Sciatic nerve (tissue), 2 donors: ENCODE measurements around the gene KCNAB1. TPM values are rescaled to one million over a fixed set of nuclear protein-coding genes. Genes with fewer than 3 reads are reported as not detected.
"Not testable (repeated sequence)": the region's sequence is repeated elsewhere in the genome, so short reads cannot be mapped to it uniquely, and the experiment has no call there.

Source experiments
- ATAC-seq: fragments of 200-7000 bp; cut with Tn5 transposase; one replicate; pipeline ENCODE4 v1.9.1; 2020; ENCODE audit warnings: mild to moderate bottlenecking, moderate library complexity
- DNase-seq: peaks from one replicate; pipeline ENCODE4 v3.0.0-alpha.2; 2020; ENCODE audit warnings: low spot score
- intact Hi-C: fragments of 100-400 bp; cut with DNase I; formaldehyde crosslinking; loops from one replicate; pipeline ENCODE4 v1.14.2; 2022
- total RNA-seq: library from RNA; stranded (reverse); fragmentation: NEBNext Ultra II Directional; extraction: Animal tissue kit (Norgen Biotek cat#: 25700); gene quantifications from one replicate; pipeline ENCODE4 v1.2.1, GENCODE V29; 2021
- donor health status: DM: no; HTN: no; CAD: no.
- donor health status: DM: no; HTN: no; CAD: no.

Gene KCNAB1
- total RNA-seq, 1 donor from 2014 or later = 6.2 TPM

DNA sequence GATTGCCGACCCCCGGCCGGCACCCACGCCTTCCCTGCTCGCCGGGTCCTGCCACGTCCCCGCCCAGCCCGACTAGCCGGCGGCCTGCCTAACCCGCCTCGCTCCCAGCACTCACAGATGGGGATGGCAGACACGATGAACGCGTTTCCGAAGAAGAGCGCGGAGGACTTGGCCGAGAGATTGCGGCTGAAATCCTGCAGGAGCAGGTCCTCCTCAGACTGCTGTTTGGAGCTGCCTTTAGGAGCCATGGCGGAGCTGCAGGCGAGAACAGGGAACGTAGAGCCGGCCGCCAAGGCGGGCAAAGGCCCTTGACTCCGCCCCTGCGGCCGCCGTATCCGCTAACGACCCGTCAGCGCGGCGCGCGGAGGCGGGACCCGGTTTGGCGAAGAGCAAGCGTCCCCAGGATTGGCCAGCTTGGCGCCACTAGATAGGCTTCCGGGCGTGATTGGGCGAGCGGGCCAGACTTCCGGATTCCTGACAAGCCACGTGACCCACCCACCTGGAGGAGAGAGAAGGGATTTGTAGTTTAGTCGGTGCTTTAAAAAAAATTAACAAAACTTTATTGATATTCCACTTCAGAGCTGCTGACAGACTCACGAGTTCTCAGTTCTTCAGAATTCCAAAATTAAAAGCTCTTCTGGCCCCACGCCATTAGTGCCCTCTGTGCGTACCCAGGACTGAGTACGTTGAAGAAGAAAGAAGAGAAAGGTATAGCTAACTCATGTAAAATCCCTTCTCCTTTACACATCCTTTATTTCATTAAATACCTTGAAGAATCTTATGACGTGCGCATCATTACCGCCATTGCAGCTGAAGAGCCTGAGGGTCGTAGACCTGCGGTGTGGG, 434.7 kb downstream of the KCNAB1 start, which contains the start of gene SSR3:
TSS of gene SSR3 (minus strand) at position 276 of the 846 bp plus-strand sequence. CDS start at position 248, 28 bp downstream.
- ATAC-seq (peak; percentile 100), DNase-seq (peak; percentile 100)
- intact Hi-C loops = loop anchor here (10.0 kb wide), 1 partner anchor 580 kb away; no protein-coding TSS in a partner anchor

DNA sequence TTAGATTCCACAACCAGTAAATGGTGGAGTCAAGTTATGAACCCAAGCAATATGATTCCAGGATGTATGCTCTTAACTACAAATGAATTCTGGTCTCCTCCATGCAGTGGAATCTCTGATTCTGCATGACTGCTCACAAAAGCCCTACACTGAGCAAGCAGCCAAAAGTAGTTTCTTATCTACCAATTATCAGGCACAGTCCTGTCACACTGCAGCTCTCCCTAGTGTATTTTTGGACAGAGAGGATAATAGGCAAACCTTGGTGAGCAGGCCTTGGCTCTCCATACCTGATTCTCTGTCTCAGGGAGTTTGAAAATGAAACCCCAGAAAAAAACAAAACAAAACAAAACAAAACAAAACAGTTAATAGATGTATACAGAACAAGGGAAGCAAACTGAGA, 438.0 kb downstream of the KCNAB1 start:
- DNase-seq = no peak
- intact Hi-C loops = loop anchor here (10.0 kb wide), 1 partner anchor 576 kb away; no protein-coding TSS in a partner anchor
- no peak for ATAC-seq

DNA sequence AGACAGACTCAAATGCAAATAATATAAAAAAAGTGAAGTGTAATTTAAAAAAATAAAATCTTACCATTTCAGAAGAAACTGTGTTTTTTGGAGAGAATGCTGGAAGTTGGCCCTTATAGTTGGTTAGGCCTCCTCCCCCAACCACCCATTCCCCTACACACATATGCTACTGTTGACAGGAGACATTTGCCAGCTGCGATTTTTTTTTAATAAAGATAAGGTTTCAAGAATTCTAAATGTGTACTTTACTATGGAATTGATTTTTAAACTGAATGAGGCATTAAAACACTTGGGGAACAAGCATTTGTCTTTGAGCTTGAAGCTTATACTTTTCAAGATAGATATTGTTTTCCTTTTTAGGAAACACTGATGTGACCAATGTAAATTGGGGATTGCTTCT, 438.9 kb downstream of the KCNAB1 start:
- DNase-seq = no peak
- no peak for ATAC-seq
- intact Hi-C loops = loop anchor here (10.0 kb wide), 1 partner anchor 575 kb away; no protein-coding TSS in a partner anchor

DNA sequence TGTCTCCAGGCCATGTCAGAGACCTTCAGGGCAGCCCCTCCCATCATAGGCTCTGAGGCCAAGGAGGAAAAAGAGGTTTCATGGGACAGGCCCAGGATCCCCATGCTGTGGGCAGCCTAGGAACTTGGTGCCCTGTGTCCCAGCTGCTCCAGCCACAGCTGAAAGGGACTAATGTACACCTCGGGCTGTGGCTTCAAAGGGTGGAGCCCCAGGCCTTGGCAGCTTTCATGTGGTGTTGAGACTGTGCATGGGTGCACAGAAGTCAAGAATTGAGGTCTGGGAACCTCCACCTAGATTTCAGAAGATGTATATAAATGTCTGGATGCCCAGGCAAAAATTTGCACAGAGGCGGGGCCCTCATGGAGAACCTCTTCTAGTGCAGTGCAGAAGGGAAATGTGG, 441.2 kb downstream of the KCNAB1 start:
- DNase-seq (no peak), ATAC-seq (no peak)
- intact Hi-C loops = no loop called here

DNA sequence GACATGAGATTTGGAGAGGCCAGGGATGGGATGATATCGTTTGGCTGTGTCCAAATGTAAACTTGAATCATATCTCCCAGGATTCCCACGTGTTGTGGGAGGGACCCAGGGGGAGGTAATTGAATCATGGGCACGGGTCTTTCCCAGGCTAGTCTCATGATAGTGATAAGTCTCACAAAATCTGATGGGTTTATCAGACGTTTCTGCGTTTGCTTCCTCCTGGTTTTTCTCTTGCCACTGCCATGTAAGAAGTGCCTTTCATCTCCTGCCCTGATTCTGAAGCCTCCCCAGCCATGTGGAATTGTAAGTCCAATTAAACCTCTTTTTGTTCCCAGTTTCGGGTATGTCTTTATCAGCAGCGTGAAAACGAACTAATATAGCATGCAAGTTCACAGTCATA, 442.1 kb downstream of the KCNAB1 start:
- intact Hi-C loops, DNase-seq, ATAC-seq: not testable (repeated sequence)

DNA sequence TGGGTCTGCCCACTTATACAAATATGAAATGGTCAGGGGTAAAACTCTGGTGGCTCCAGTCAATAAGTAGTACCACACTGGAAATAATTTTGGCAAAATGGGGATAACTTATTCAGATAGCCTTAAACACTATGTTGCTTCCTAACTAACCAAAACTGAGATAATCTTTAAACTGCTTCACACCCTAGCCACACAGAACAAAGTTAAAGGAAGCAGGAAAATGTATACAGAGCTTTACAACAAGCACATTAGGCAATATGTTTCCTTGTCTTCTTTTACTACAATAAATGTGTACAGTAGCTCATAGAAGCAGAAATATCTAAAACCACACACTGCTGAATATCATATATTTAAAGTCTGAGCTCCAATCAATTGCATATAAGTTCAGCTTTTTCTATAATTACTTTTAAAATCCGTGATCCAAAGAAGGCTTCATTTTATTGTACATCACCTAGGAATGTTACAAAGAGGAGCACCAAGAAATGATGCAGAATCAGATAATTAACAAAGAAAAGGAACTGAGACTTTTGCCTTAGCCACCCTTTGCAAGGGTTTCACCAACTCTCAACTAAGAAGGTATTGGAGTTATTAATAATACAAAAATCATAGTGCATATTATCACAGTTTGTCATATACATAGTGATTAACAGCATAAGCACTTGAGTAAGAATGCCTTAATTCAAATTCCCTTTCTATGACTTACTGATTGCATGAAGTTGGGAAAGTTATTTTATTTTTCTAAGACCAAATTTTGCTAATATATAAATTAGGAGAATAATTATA, 443.7 kb downstream of the KCNAB1 start:
- intact Hi-C loops = no loop called here
- DNase-seq = no peak
- no peak for ATAC-seq

DNA sequence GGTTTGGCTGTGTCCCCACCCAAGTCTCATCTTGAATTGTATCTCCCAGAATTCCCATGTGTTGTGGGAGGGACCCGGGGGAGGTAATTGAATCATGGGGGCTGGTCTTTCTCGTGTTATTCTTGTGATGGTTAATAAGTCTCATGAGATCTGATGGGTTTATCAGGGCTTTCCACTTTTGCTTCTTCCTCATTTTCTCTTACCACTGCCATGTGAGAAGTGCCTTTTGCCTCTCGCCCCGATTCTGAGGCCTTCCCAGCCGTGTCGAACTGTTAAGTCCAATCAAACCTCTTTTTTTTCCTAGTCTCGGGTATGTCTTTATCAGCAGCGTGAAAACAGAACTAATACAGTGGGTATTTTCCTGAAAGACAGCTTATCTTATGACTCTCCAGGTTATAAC, 448.6 kb downstream of the KCNAB1 start:
- ATAC-seq, DNase-seq, intact Hi-C loops: not testable (repeated sequence)

DNA sequence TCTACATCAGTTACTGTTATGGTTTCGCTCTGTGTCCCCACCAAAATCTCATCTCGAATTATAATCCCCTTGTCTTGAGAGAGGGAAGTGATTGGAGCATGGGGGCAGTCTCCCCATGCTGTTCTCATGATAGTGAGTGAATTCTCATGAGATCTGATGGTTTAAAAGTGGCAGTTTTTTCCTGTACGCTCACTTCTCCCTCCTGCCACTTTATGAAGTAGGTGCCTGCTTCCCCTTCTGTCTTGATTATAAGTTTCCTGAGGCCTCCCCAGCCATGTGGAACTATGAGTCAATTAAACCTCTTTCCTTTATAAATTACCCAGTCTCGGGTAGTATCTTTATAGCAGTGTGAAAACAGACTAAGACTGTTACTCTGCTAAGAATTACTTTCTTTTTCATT, 449.5 kb downstream of the KCNAB1 start:
- ATAC-seq, intact Hi-C loops, DNase-seq: not testable (repeated sequence)

DNA sequence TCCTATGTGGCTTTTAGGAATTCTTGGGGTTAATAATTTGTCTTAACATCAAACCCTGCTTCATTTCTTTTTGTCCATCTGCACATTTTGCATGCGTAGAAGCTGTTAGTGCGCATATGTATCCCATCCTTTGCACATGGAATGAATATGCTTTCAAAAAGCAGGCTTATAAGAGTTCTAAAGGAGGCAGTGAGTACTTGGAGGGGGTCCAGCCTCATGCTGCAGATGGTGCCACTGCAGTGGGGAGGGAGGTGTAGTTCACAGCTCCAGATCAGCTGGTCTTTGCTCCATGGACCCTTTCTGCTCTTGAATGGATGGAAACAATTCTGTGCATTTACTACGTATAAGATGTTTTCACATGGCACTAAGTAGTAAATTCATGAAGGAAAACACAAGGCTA, 455.3 kb downstream of the KCNAB1 start:
- intact Hi-C loops = no loop called here
- no peak for ATAC-seq
- DNase-seq = no peak

DNA sequence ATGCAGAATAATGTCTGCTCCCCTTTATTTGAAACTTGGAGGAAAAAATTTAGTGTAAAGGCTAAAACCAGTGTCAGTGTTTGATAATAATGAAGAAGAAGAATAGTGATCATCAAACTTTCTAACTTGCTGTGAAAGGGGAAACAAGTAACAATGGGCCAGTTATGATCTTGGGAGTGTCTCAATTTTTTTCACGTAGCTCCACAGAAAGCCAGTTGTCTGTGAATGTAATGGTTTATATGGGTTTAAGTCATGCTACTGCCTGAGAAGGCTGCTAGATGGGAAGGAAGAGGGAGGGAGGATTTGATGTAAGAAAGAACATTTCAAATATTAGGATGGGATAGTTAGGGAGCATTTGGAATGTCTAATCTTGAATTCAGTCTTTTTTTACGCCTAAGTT, 455.7 kb downstream of the KCNAB1 start:
- no peak for DNase-seq
- ATAC-seq = no peak
- intact Hi-C loops = no loop called here

DNA sequence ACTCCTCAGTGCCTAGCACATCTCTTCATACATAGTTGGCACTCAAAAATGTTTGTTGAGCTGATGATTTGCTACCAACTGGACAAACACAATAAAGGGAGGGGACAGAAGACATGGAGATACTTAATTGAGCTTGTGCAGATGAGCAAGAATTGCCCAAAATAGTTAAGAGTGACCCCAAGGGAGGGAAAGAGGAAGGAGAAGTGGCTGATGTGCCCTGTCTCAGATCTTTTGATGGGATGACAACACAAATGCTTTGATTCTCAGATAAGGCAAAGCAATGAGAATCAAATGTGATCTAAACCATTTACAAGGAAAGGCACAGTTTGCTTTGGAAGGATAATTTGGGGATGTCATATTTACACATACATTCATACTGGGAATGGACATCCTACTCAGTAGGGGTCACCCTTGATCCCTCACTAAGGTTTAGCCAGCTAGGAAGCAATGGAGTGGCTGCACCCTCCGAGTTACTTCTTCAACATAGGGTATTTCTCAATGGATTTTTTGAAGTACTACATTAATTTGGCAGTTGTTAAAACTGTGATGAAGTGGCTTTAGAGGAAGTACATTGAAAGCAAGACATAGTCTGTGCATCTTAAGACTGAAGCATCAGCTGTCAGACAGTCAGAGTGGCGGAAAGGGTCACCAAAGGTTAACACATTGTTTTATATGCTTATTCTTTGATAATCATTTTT, 456.4 kb downstream of the KCNAB1 start:
- intact Hi-C loops = no loop called here
- ATAC-seq (no peak), DNase-seq (no peak)

DNA sequence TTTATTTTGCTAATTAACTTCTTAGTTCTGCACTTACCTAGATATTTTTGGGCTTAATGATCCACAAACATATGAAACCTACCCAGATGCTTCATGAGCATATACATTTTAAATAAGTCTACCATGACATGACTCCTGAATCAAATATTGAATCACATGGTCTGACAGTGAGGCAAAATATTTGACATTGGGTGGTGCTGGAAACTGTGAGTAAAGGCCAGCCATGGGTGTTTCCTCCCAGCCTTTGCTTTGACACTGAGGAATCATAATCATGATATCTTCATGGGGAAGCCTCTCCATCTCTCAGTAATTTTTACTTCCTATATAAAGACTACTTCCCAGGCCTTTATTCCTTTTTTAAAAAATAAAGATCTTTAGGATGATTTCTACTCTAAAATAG, 457.4 kb downstream of the KCNAB1 start:
- no peak for ATAC-seq
- intact Hi-C loops = no loop called here

DNA sequence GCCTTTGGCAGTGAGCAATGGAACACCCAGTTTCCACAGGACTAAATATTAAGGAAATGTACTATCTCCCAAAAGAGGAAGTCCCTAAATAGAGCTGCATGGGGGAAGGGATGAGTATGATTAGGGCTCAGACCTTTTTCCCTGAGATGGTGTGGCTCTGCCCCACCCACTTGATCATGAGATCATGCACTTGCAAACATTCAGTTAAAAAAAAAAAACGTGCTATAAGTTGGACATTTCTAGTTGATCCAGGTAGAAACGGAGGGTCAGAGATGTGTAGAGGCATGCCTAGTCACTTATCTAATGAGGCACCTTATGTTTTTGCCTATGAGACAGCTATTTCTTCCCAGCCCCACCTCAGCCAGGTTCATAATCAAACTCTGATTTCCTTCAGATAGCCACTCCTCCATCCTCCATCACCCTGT, 459.1 kb downstream of the KCNAB1 start:
- DNase-seq = no peak
- intact Hi-C loops = no loop called here
- ATAC-seq = peak; percentile 53

More for the DNA sequence above, 457.4 kb downstream of the KCNAB1 start:
- DNase-seq = no peak

DNA sequence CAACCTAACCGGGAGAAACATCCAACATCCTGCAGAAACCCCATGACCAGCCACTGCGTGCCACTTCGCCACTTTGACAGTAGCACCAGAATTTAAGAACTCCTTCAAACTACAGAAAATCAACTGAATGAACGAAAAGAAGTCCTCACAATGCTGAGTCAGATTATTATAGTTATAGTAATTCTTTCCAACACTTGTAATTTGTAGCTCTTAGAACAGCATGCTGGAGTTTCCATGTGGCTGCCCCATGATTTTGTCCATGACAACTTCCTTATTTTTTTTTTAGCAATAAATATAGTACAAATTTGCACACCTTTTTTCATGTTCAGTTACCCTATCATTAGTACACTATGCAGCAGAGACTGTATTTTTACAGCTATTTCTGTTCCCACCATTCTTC, 460.7 kb downstream of the KCNAB1 start:
- ATAC-seq = no peak
- intact Hi-C loops = no loop called here

DNA sequence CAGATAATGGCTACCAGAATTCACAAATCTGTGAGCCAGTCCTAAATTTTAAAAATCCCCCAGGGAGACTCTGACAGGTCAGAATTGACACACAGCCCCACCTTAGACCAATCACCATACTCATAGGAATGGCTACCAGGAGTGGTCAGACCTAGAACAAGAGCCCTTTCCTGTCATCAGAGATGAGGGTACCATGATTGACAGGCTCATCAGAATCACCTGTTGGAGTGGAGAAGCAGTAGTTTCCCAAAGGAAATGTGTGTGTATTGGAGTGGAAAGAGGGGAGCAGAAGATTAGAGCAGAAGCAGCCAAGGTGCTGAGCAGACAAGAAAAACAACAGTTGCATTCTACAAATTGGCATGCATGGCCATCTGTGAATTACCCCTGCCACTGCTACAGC, 461.6 kb downstream of the KCNAB1 start:
- DNase-seq (no peak), ATAC-seq (no peak)
- intact Hi-C loops = no loop called here

More for the DNA sequence above, 460.7 kb downstream of the KCNAB1 start:
- no peak for DNase-seq

DNA sequence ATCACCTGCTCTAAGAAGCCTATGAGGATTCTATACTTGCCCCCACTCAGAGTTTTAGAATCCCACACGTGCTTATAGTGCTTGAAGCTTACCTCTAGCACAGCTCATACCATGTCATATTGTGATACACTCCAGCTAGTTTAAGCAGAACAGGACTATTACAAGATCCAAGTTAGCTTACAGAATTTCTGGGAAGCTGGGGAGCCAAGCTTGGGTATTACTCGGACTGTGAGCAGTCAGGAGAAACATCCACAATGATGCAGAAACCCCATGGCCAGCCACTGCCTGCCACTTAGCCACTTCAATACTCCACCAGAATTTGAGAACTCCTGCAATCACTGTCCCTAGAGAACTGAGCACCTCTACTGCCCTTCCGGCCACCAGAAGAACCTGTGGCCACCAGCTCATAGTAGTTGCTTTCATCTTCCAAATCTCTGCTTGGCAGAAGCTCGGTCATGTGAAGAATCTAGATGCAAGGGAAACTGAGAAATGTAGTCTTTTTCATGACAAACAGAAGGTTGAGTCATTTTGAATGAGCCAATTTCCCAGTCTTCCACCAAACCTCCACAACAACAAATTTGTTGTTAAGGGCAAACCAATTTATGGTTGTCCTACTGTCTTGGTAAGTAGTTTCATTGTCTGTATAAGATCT, 462.3 kb downstream of the KCNAB1 start:
- intact Hi-C loops = no loop called here
- ATAC-seq (no peak), DNase-seq (no peak)

DNA sequence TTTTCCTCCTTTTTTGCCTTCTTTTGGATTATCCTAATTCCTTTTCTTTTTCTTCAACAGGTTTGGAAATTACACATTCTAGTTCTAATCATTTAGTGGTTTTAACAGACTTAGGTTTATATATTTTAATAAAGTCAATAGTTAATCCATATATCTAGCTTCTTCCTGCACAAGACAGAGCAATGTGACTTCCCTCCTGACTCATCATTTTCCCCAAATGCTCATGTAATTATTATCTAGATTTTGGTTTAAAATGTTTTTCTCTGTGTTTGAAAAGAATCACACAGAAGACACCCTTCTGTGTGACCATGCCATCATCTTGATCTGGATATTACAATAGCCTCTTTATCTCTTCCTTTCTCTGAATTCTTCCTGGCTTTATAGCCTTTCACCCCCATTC, 463.1 kb downstream of the KCNAB1 start:
- ATAC-seq (no peak), DNase-seq (no peak)
- intact Hi-C loops = no loop called here

DNA sequence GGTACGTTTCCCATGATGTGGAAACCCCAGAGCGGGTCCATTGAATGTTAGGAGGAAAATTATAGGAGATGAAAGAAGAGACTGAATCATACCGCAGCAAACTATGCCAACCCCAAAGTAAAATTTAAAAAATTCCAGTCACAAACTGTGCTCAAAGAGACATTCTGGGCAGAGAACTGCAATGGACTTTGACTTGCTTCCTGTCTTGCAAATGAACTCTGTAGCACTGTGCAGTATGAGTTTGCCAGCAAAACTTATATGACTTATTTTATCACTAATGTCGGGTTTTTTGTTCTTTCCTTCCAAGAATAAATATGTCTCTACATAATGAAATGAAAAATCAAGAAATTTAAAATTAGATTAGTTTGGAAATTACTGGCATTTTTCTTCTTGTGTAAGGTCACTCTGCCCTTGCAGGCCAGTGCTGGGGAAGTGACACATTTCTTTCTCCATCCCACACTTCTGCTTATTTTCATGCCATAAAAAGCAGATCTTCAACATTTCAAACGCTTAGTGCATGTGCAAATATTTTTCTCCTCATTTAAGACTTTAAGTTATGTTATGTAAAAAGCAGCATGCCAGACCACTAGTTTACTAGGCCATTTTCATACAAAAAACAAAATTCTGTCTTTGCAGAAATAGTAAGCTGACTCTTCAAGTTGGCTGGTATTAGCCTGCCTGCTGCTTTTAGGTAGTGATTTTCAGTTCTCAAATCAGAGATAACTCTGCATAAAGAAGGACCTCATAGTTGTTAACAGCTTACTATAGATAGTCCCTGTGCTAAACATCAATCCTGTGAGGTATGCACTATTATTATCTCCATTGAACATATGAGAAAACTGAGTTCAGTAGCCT, 466.8 kb downstream of the KCNAB1 start:
- intact Hi-C loops = no loop called here
- DNase-seq = no peak
- ATAC-seq = peak; percentile 50
